Ovary (tissue), 9 donors: ENCODE data around the gene CDH22. TPM values are rescaled to one million over a fixed set of nuclear protein-coding genes. Genes with fewer than 3 reads are reported as not detected.

ENCODE experiments used
- DNase-seq, 5 donors: peaks; one replicate each; pipeline ENCODE4 v3.0.0-alpha.2; 2019 to 2020
- H3K27ac ChIP-seq, 2 donors: fragments of 200-600 bp; one replicate each; pipeline versions ENCODE4 v1.5.1 to v1.8.0; 2019 to 2022
- H3K27me3 ChIP-seq: fragments of 200-600 bp; one replicate; pipeline ENCODE4 v1.8.0; 2022
- H3K36me3 ChIP-seq: fragments of 200-600 bp; sonication (generic); one replicate; pipeline ENCODE4 v1.5.1; 2019
- H3K4me1 ChIP-seq: one replicate; pipeline ENCODE4 v1.8.1; 2013; ENCODE audit warnings: mild to moderate bottlenecking, moderate library complexity; ENCODE audit not compliant: insufficient read depth
- H3K4me3 ChIP-seq: fragments of 200-600 bp; sonication (generic); one replicate; pipeline ENCODE4 v1.5.1; 2017
- H3K9me3 ChIP-seq, 2 donors: fragments of 200-600 bp in 1 of 2; sonication (generic) in 1 of 2; one replicate each; pipeline versions ENCODE4 v1.5.1 to v1.8.1; 2013 to 2019; ENCODE audit warnings: mild to moderate bottlenecking in 1 of 2, moderate library complexity in 1 of 2
- CTCF ChIP-seq, 3 donors: fragments of 450-650 bp in 2 of 3; fragments of 200-600 bp in 1 of 3; IDR thresholded peaks; one replicate each; pipeline versions ENCODE4 v1.5.1 to v1.8.0; 2016 to 2022; ENCODE audit warnings: antibody characterized with exemption in 3 of 3, mild to moderate bottlenecking in 1 of 3
- EP300 ChIP-seq: sonication (generic); formaldehyde crosslinking; IDR thresholded peaks from one replicate; pipeline ENCODE4 v1.6.1; 2017; ENCODE audit warnings: antibody characterized with exemption
- POLR2A ChIP-seq: fragments of 450-650 bp; IDR thresholded peaks from one replicate; pipeline ENCODE4 v1.6.1; 2017; ENCODE audit warnings: antibody characterized with exemption, mild to moderate bottlenecking, moderate library complexity
- WGBS, 3 donors: extraction: QIAGEN DNeasy Blood & Tissue Kit in 1 of 3; methylation state at CpG; one replicate each; pipeline versions ENCODE4 v1.1.5 to v1.1.7; 2013 to 2017; 5-methylcytosine and 5-hydroxymethylcytosine counted together
- intact Hi-C, 4 donors: fragments of 100-400 bp; cut with DNase I; formaldehyde crosslinking; loops; one replicate each; pipeline versions ENCODE4 v1.11.0 to v1.15.1; 2022 to 2023
- polyA plus RNA-seq, 2 donors: library from polyadenylated mRNA; stranded (reverse); fragments of 200-250 nt in 1 of 2; fragments of 350-450 nt in 1 of 2; fragmentation: Illumina TruSeq in 1 of 2; extraction: RNeasy Lipid Tissue Mini Kit (QIAGEN cat#74804) in 1 of 2; gene quantifications; one replicate each; pipeline ENCODE4 v1.2.3, GENCODE V29; 2013 to 2014
- total RNA-seq, 7 donors: library from RNA; depleted of rRNA in 2 of 7; stranded (reverse); fragments of >200 nt in 2 of 7; fragmentation: NEBNext Ultra II Directional in 3 of 7; extraction: Animal tissue kit (Norgen Biotek cat#: 25700) in 3 of 7; gene quantifications; one replicate each; pipeline versions ENCODE4 v1.1.0 to v1.2.4, GENCODE V29; 2016 to 2023
- donor health status: DM: no; HTN: no; CAD: no; lungs with moderate emphysema.
- donor health status: DM: no; HTN: no; CAD: no.
- donor health status: Bipolar disorder and iron deficiency.
- donor health status: DM: yes; HTN: yes; CAD: no.
- donor health status: DM: no; HTN: no; CAD: no.
- donor health status: DM: yes; HTN: yes; CAD: no.

Gene CDH22
- total and polyA plus RNA-seq, 9 donors, result 0.10 to 1.5 (median 0.36) TPM

GRCh38 chr20:46351357-46352058 is 43.2 kb upstream of the CDH22 start:
- Histone ChIP-seq H3K4me3 (no peak overlapping the region), H3K4me1 (peaks cover 3% of the 10 kb centered on the region), H3K9me3 (no peaks in the 10 kb centered on the region), H3K36me3 (no peaks in the 10 kb centered on the region), H3K27me3 (no peaks in the 10 kb centered on the region), H3K27ac (no peak overlapping the region)
- TF ChIP-seq EP300 (no peak), POLR2A (no peak), CTCF (IDR thresholded peaks at IDR 0.05) (no peak)
- no peak for DNase-seq
- WGBS, 3 donors, result 86 to 92% (median 91%) methylated on average over 7 of the region's 7 CpGs
- intact Hi-C loops, result no loop called here

GRCh38 chr20:46350986-46351267 is 42.6 kb upstream of the CDH22 start:
- no peak overlapping the region for H3K27ac ChIP-seq
- intact Hi-C loops, result no loop called here
- TF ChIP-seq EP300, result no peak
- TF ChIP-seq POLR2A, result no peak
- TF ChIP-seq CTCF (IDR thresholded peaks at IDR 0.05), result no peak
- DNase-seq, result no peak
- 91 to 96% (median 92%) methylated on average over 8 of the region's 8 CpGs for WGBS, 3 donors
- peaks cover 1% of the 10 kb centered on the region for H3K4me1 ChIP-seq
- H3K36me3 ChIP-seq, result no peaks in the 10 kb centered on the region
- no peaks in the 10 kb centered on the region for H3K9me3 ChIP-seq
- H3K27me3 ChIP-seq, result no peaks in the 10 kb centered on the region
- no peak overlapping the region for H3K4me3 ChIP-seq

GRCh38 chr20:46350201-46350985 is 42.1 kb upstream of the CDH22 start:
- WGBS, 3 donors, result 64 to 70% (median 65%) methylated on average over 13 of the region's 13 CpGs
- DNase-seq, result no peak
- no peak overlapping the region for H3K4me3 ChIP-seq
- H3K9me3 ChIP-seq, result no peaks in the 10 kb centered on the region
- no peaks in the 10 kb centered on the region for H3K36me3 ChIP-seq
- no peaks in the 10 kb centered on the region for H3K27me3 ChIP-seq
- no peak for TF ChIP-seq CTCF (IDR thresholded peaks at IDR 0.05)
- no peak for TF ChIP-seq EP300
- no peak overlapping the region for H3K27ac ChIP-seq
- intact Hi-C loops, result no loop called here
- peaks cover 1% of the 10 kb centered on the region for H3K4me1 ChIP-seq

GRCh38 chr20:46349742-46350056 is 41.4 kb upstream of the CDH22 start:
- Histone ChIP-seq H3K4me1 (peaks cover 1% of the 10 kb centered on the region), H3K27ac (no peak overlapping the region), H3K9me3 (no peaks in the 10 kb centered on the region), H3K4me3 (no peak overlapping the region), H3K36me3 (no peaks in the 10 kb centered on the region), H3K27me3 (no peaks in the 10 kb centered on the region)
- intact Hi-C loops, result loop anchor here in 2 of 4 donors (5.0 kb wide), 2 partner anchors 212 to 217 kb away; no protein-coding TSS in a partner anchor
- 82 to 87% (median 83%) methylated on average over 4 of the region's 4 CpGs for WGBS, 3 donors
- DNase-seq, result no peak
- TF ChIP-seq EP300 (no peak), POLR2A (no peak), CTCF (IDR thresholded peaks at IDR 0.05) (no peak)
